PC-9 (cell line): ENCODE measurements around the gene PTPRD. TPM values are rescaled to one million over a fixed set of nuclear protein-coding genes. Genes with fewer than 3 reads are reported as not detected.
"Not testable (repeated sequence)": the region's sequence is repeated elsewhere in the genome, so short reads cannot be mapped to it uniquely, and the experiment has no call there.

Experiments used
- BruUV-seq: library from RNA; stranded (reverse); fragments of 400-500 nt; replicated peaks from 2 replicates; lab custom pipeline; 2021; lab: Mats Ljungman, UMichigan
- CTCF ChIA-PET: fragments of 300-600 bp; sonication (Branson Sonifier 250); formaldehyde crosslinking; loops from one replicate; lab custom pipeline; 2022; ENCODE audit warnings: antibody characterized with exemption; lab: Charles Lee
- POLR2A ChIA-PET: fragments of 300-600 bp; sonication (Branson Sonifier 250); formaldehyde crosslinking; loops from one replicate; lab custom pipeline; 2022; ENCODE audit warnings: antibody characterized with exemption; ENCODE audit not compliant: unreplicated experiment; lab: Charles Lee
- DNase-seq, 2 experiments: peaks; one replicate each; pipeline versions ENCODE4 v3.0.0 to v3.0.0-alpha.2; 2015 to 2022; ENCODE audit warnings: mixed read lengths in 1 of 2
- H2AFZ ChIP-seq: fragments of 200-600 bp; sonication (generic); 2 replicates; pipeline ENCODE4 v1.8.1; 2017; ENCODE audit warnings: antibody characterized with exemption
- H3F3A ChIP-seq: fragments of 200-600 bp; sonication (generic); 2 replicates; pipeline ENCODE4 v1.8.1; 2017; ENCODE audit warnings: antibody characterized with exemption, mild to moderate bottlenecking, low read depth; ENCODE audit not compliant: insufficient read depth
- H3K27ac ChIP-seq: fragments of 200-600 bp; sonication (generic); 2 replicates; pipeline ENCODE4 v1.6.1; 2016; ENCODE audit warnings: mixed run types
- H3K27me3 ChIP-seq: fragments of 200-600 bp; sonication (generic); 2 replicates; pipeline ENCODE4 v1.6.1; 2016; ENCODE audit warnings: low read depth, mixed run types; ENCODE audit not compliant: insufficient read depth
- H3K36me3 ChIP-seq: fragments of 200-600 bp; sonication (generic); 2 replicates; pipeline ENCODE4 v1.6.1; 2016; ENCODE audit warnings: low read depth, mixed run types
- H3K4me1 ChIP-seq: fragments of 200-600 bp; sonication (generic); replicated peaks from 2 replicates; pipeline ENCODE4 v1.6.1; 2016; ENCODE audit warnings: mixed run types; ENCODE audit not compliant: insufficient read depth
- H3K4me2 ChIP-seq: fragments of 200-600 bp; sonication (generic); 2 replicates; pipeline ENCODE4 v1.6.1; 2017; ENCODE audit warnings: mixed run types
- H3K4me3 ChIP-seq: fragments of 200-600 bp; sonication (generic); 2 replicates; pipeline ENCODE4 v1.6.1; 2016; ENCODE audit warnings: mixed run types
- H3K79me2 ChIP-seq: fragments of 200-600 bp; sonication (generic); 2 replicates; pipeline ENCODE4 v1.6.1; 2017; ENCODE audit warnings: low read depth, mixed run types
- H3K9me2 ChIP-seq: fragments of 200-600 bp; sonication (generic); 2 replicates; pipeline ENCODE4 v1.8.1; 2017; ENCODE audit warnings: mild to moderate bottlenecking; ENCODE audit not compliant: insufficient read depth
- H3K9me3 ChIP-seq: fragments of 200-600 bp; sonication (generic); 2 replicates; pipeline ENCODE4 v1.8.1; 2016; ENCODE audit warnings: low read depth; ENCODE audit not compliant: insufficient read depth
- H4K20me1 ChIP-seq: fragments of 200-600 bp; sonication (generic); 2 replicates; pipeline ENCODE4 v1.8.1; 2017; ENCODE audit not compliant: insufficient read depth
- CTCF ChIP-seq: fragments of 200-600 bp; sonication (generic); conservative IDR thresholded peaks from 2 replicates; pipeline ENCODE4 v1.6.1; 2017; ENCODE audit warnings: mixed run types, antibody characterized with exemption, mild to moderate bottlenecking, moderate library complexity
- EZH2 ChIP-seq: fragments of 200-600 bp; sonication (generic); IDR thresholded peaks from 2 replicates; pipeline ENCODE4 v1.8.0; 2017; ENCODE audit warnings: antibody characterized with exemption, low read depth
- intact Hi-C: fragments of 100-400 bp; cut with micrococcal nuclease; formaldehyde crosslinking; loops from one replicate; pipeline ENCODE4 v1.10.0; 2022; ENCODE audit not compliant: unreplicated experiment
- total RNA-seq: library from RNA; stranded (reverse); gene quantifications from 2 replicates; pipeline ENCODE4 v1.2.3, GENCODE V29; 2021

PTPRD gene
- total RNA-seq, 1 experiment from 2014 or later, result not detected

- no peak overlapping the region for H2AFZ ChIP-seq
- H4K20me1 ChIP-seq, result no peaks in the 10 kb centered on the region
- no peaks in the 10 kb centered on the region for H3K4me1 ChIP-seq
- H3K9me2 ChIP-seq, result no peaks in the 10 kb centered on the region
- no peaks in the 10 kb centered on the region for H3F3A ChIP-seq
- TF ChIP-seq CTCF (no peak), EZH2 (no peak)
- H3K4me2 ChIP-seq, result no peak overlapping the region
- CTCF ChIA-PET, result no interaction called here
- DNase-seq, result no peak
- H3K4me3 ChIP-seq, result no peak overlapping the region
- no peak overlapping the region for H3K27ac ChIP-seq
- no peaks in the 10 kb centered on the region for H3K79me2 ChIP-seq
- POLR2A ChIA-PET, result no interaction called here
- H3K36me3 ChIP-seq, result no peaks in the 10 kb centered on the region
- intact Hi-C loops, result no loop called here
- no TSS peak for BruUV-seq
- no peaks in the 10 kb centered on the region for H3K27me3 ChIP-seq
- no peaks in the 10 kb centered on the region for H3K9me3 ChIP-seq
These were observed 1510.5 kb downstream of the PTPRD start for GRCh38 chr9:9102295-9102694.

DNA sequence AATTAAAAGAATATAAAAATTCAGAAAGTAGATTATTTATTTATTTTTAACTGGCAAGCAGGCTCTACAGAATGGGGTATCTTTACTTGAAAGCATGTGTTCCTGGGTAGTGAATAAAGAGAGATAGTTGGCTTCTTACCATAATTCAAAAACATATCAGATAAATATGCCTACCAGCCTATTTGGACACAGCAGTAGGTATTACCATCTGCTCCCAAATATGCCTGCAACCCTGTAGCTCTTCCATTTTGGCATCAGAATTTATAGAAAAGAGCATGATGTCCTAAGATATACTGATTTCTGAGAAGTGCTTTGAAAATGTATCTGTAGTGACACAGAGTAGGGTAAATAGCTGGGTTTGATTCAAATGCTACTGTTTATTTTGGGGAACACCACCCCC, 1512.7 kb downstream of the PTPRD start:
- no peaks in the 10 kb centered on the region for H3F3A ChIP-seq
- H2AFZ ChIP-seq, result no peak overlapping the region
- no peaks in the 10 kb centered on the region for H3K79me2 ChIP-seq
- no peaks in the 10 kb centered on the region for H4K20me1 ChIP-seq
- no peaks in the 10 kb centered on the region for H3K9me3 ChIP-seq
- DNase-seq, result no peak
- H3K4me2 ChIP-seq, result no peak overlapping the region
- no peaks in the 10 kb centered on the region for H3K4me1 ChIP-seq
- no peaks in the 10 kb centered on the region for H3K36me3 ChIP-seq
- no peaks in the 10 kb centered on the region for H3K27me3 ChIP-seq
- no TSS peak for BruUV-seq
- no peaks in the 10 kb centered on the region for H3K9me2 ChIP-seq
- intact Hi-C loops, result no loop called here
- CTCF ChIA-PET, result no interaction called here
- POLR2A ChIA-PET, result no interaction called here
- H3K27ac ChIP-seq, result no peak overlapping the region
- H3K4me3 ChIP-seq, result no peak overlapping the region
- TF ChIP-seq CTCF (no peak), EZH2 (no peak)

GRCh38 chr9:9099646-9100045, 1513.2 kb downstream of the PTPRD start:
- DNase-seq, result no peak
- Histone ChIP-seq H2AFZ (no peak overlapping the region), H3K27ac (no peak overlapping the region), H3K36me3 (no peaks in the 10 kb centered on the region), H3K9me3 (no peaks in the 10 kb centered on the region), H3F3A (no peaks in the 10 kb centered on the region), H3K4me2 (no peak overlapping the region), H3K79me2 (no peaks in the 10 kb centered on the region), H3K4me1 (no peaks in the 10 kb centered on the region), H3K4me3 (no peak overlapping the region), H3K9me2 (no peaks in the 10 kb centered on the region), H4K20me1 (no peaks in the 10 kb centered on the region), H3K27me3 (no peaks in the 10 kb centered on the region)
- TF ChIP-seq CTCF, result no peak
- no peak for TF ChIP-seq EZH2
- intact Hi-C loops, result no loop called here
- CTCF ChIA-PET, result no interaction called here
- BruUV-seq, result no TSS peak
- POLR2A ChIA-PET, result no interaction called here

GRCh38 chr9:9097254-9097653, 1515.5 kb downstream of the PTPRD start:
- H3K27me3 ChIP-seq, intact Hi-C loops, H3F3A ChIP-seq, H3K27ac ChIP-seq, H3K79me2 ChIP-seq, H3K36me3 ChIP-seq, H3K4me1 ChIP-seq, H3K4me2 ChIP-seq, H3K9me2 ChIP-seq, POLR2A ChIA-PET, H2AFZ ChIP-seq, H3K9me3 ChIP-seq, DNase-seq, H4K20me1 ChIP-seq, H3K4me3 ChIP-seq, BruUV-seq: not testable (repeated sequence)
- CTCF ChIA-PET, result interaction anchor here (0.6 kb wide), 1 partner anchor 1848 kb away, joined by 3 read pairs; no protein-coding TSS in a partner anchor
